ENCODE results near the gene PTPRF. TPM values are rescaled to one million over a fixed set of nuclear protein-coding genes. Genes with fewer than 3 reads are reported as not detected.

Gene PTPRF
- total RNA-seq, 4 donors from 2014 or later: 53.2 to 80.6 (median 71.7) TPM

GRCh38 chr1:43570277-43570676 is 39.6 kb downstream of the PTPRF start:
- Histone ChIP-seq H3K27ac (no peak overlapping the region), H3K9me3 (no peaks in the 10 kb centered on the region), H3K27me3 (no peaks in the 10 kb centered on the region), H3K4me1 (peaks cover 5 to 28% of the 10 kb centered on the region in 2 donors), H3K4me3 (replicated peaks in 1 of 3) (no peak overlapping the region), H3K36me3 (no peaks in the 10 kb centered on the region)
- intact Hi-C loops (cut with DNase I): no loop called here
- 80 to 88% methylated on average over 9 of the region's 9 CpGs for WGBS, 2 donors
- no peak for TF ChIP-seq POLR2A (IDR thresholded peaks at IDR 0.05)
- no peak for DNase-seq

GRCh38 chr1:43570715-43571114 is 40.0 kb downstream of the PTPRF start:
- WGBS, 2 donors: 87 to 92% methylated on average over 14 of the region's 14 CpGs
- H3K36me3 ChIP-seq: no peaks in the 10 kb centered on the region
- H3K27ac ChIP-seq: no peak overlapping the region
- no peak for DNase-seq
- H3K27me3 ChIP-seq: no peaks in the 10 kb centered on the region
- H3K4me3 ChIP-seq (replicated peaks in 1 of 3): no peak overlapping the region
- TF ChIP-seq POLR2A (IDR thresholded peaks at IDR 0.05) (no peak), CTCF (IDR thresholded peaks at IDR 0.05) (no peak)
- H3K9me3 ChIP-seq: no peaks in the 10 kb centered on the region
- peaks cover 2 to 23% of the 10 kb centered on the region in 2 donors for H3K4me1 ChIP-seq
- intact Hi-C loops (cut with DNase I): no loop called here

GRCh38 chr1:43572084-43572483 is 41.4 kb downstream of the PTPRF start:
- H3K36me3 ChIP-seq: no peaks in the 10 kb centered on the region

GRCh38 chr1:43572538-43572937 is 41.9 kb downstream of the PTPRF start:
- DNase-seq: no peak
- Histone ChIP-seq H3K9me3 (no peaks in the 10 kb centered on the region), H3K4me1 (peaks cover 4 to 22% of the 10 kb centered on the region in 2 donors), H3K36me3 (no peaks in the 10 kb centered on the region), H3K4me3 (replicated peaks in 1 of 3) (no peak overlapping the region), H3K27me3 (no peaks in the 10 kb centered on the region), H3K27ac (no peak overlapping the region)
- no peak for TF ChIP-seq POLR2A (IDR thresholded peaks at IDR 0.05)
- no peak for TF ChIP-seq CTCF (IDR thresholded peaks at IDR 0.05)
- intact Hi-C loops (cut with DNase I): no loop called here
- WGBS, 2 donors: 85% methylated on average over 8 to 9 of the region's 9 CpGs

More at GRCh38 chr1:43572084-43572483, 41.4 kb downstream of the PTPRF start:
- intact Hi-C loops (cut with DNase I): no loop called here
- no peaks in the 10 kb centered on the region for H3K9me3 ChIP-seq
- TF ChIP-seq POLR2A (IDR thresholded peaks at IDR 0.05) (no peak), CTCF (IDR thresholded peaks at IDR 0.05) (no peak)
- H3K4me1 ChIP-seq: peaks cover 0 to 17% of the 10 kb centered on the region in 2 donors
- no peak for DNase-seq
- 67 to 83% methylated on average over 2 of the region's 2 CpGs for WGBS, 2 donors
- no peak overlapping the region for H3K4me3 ChIP-seq (replicated peaks in 1 of 3)
- H3K27ac ChIP-seq: no peak overlapping the region
- no peaks in the 10 kb centered on the region for H3K27me3 ChIP-seq

- peaks cover 10 to 29% of the 10 kb centered on the region in 2 donors for H3K4me1 ChIP-seq
- WGBS, 2 donors: 89 to 95% methylated on average over 10 to 11 of the region's 11 CpGs
- H3K27me3 ChIP-seq: no peaks in the 10 kb centered on the region
- no peaks in the 10 kb centered on the region for H3K9me3 ChIP-seq
- DNase-seq: no peak
- no peak overlapping the region for H3K27ac ChIP-seq
- H3K36me3 ChIP-seq: no peaks in the 10 kb centered on the region
- intact Hi-C loops (cut with DNase I): no loop called here
- H3K4me3 ChIP-seq (replicated peaks in 1 of 3): no peak overlapping the region
- TF ChIP-seq POLR2A (IDR thresholded peaks at IDR 0.05) (no peak), CTCF (IDR thresholded peaks at IDR 0.05) (no peak)
Observed at GRCh38 chr1:43573066-43573800, 42.5 kb downstream of the PTPRF start.
